ENCODE data around the gene INKA1. TPM values are rescaled to one million over a fixed set of nuclear protein-coding genes. Genes with fewer than 3 reads are reported as not detected.
A peak's percentile ranks its signal among the peaks of the same experiment; 100 is the strongest.

The INKA1 gene
- total and polyA plus RNA-seq, 9 of the 15 experiments (the other 6 are each of a cell fraction or from before 2014, with no cell fraction given): 0.55 to 13.9 (median 6.7) TPM

GRCh38 chr3:49786357-49787181 is 16.5 kb upstream of the INKA1 start, which contains the start of gene IP6K1 (continued):
- TF ChIP-seq, protein P1, sequence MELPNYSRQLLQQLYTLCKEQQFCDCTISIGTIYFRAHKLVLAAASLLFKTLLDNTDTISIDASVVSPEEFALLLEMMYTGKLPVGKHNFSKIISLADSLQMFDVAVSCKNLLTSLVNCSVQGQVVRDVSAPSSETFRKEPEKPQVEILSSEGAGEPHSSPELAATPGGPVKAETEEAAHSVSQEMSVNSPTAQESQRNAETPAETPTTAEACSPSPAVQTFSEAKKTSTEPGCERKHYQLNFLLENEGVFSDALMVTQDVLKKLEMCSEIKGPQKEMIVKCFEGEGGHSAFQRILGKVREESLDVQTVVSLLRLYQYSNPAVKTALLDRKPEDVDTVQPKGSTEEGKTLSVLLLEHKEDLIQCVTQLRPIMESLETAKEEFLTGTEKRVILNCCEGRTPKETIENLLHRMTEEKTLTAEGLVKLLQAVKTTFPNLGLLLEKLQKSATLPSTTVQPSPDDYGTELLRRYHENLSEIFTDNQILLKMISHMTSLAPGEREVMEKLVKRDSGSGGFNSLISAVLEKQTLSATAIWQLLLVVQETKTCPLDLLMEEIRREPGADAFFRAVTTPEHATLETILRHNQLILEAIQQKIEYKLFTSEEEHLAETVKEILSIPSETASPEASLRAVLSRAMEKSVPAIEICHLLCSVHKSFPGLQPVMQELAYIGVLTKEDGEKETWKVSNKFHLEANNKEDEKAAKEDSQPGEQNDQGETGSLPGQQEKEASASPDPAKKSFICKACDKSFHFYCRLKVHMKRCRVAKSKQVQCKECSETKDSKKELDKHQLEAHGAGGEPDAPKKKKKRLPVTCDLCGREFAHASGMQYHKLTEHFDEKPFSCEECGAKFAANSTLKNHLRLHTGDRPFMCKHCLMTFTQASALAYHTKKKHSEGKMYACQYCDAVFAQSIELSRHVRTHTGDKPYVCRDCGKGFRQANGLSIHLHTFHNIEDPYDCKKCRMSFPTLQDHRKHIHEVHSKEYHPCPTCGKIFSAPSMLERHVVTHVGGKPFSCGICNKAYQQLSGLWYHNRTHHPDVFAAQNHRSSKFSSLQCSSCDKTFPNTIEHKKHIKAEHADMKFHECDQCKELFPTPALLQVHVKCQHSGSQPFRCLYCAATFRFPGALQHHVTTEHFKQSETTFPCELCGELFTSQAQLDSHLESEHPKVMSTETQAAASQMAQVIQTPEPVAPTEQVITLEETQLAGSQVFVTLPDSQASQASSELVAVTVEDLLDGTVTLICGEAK (IDR thresholded peaks at IDR 0.05): peak; percentile 69
- TF ChIP-seq, protein P1 (CRISPR knock-in tag; IDR thresholded peaks at IDR 0.05): no peak
- TF ChIP-seq ZNF165 (CRISPR knock-in tag; IDR thresholded peaks at IDR 0.05; ENCODE audit: borderline replicate concordance) (peak; percentile 76; the same call in 1 of the 2 replicates), MCM7 (IDR thresholded peaks at IDR 0.05) (no peak), YY1 (IDR thresholded peaks at IDR 0.05; ENCODE audit: borderline replicate concordance in 1 of 3, control insufficient read depth in 1 of 3, extremely low read depth in 1 of 3, insufficient read depth in 3 of 3, insufficient read length in 1 of 3, insufficient replicate concordance in 2 of 3, low read depth in 1 of 3, low read length in 2 of 3) (peak; percentile 73 to 96 (median 93)), SUPT5H (IDR thresholded peaks at IDR 0.05) (peak; percentile 80), ATF1 (CRISPR knock-in tag; IDR thresholded peaks at IDR 0.05) (no peak), ATF1 (tag; IDR thresholded peaks at IDR 0.05) (peak; percentile 94), SP2 (IDR thresholded peaks at IDR 0.05; ENCODE audit: extremely low read depth, low read depth, low read length, poor library complexity, severe bottlenecking) (peak; percentile 83)
- TF ChIP-seq, protein P2, sequence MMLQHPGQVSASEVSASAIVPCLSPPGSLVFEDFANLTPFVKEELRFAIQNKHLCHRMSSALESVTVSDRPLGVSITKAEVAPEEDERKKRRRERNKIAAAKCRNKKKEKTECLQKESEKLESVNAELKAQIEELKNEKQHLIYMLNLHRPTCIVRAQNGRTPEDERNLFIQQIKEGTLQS (IDR thresholded peaks at IDR 0.05): peak; percentile 61
- TF ChIP-seq, protein P2 (CRISPR knock-in tag; conservative IDR thresholded peaks at IDR 0.05): no peak

All from K562 (cell line).